NCI-H69 (cell line): ENCODE measurements around the gene GRB2.
"Not testable (repeated sequence)": the region's sequence is repeated elsewhere in the genome, so short reads cannot be mapped to it uniquely, and the experiment has no call there.

Source experiments
- DNase-seq: peaks from one replicate; lab custom pipeline; 2025; lab: John Stamatoyannopoulos, UW

GRB2 gene

GRCh38 chr17:75350706-75351105 is 54.8 kb downstream of the GRB2 start:
- DNase-seq, result no peak

- peak; percentile 47 for DNase-seq
Observed at GRCh38 chr17:75350029-75350428, 55.4 kb downstream of the GRB2 start.

- DNase-seq, result no peak
Observed at GRCh38 chr17:75349589-75349988, 55.9 kb downstream of the GRB2 start.

GRCh38 chr17:75348386-75349012 is 57.0 kb downstream of the GRB2 start:
- no peak for DNase-seq

- peak; percentile 61 for DNase-seq
Observed at GRCh38 chr17:75346906-75347305, 58.6 kb downstream of the GRB2 start.

GRCh38 chr17:75346368-75346767 is 59.1 kb downstream of the GRB2 start:
- DNase-seq, result not testable (repeated sequence)

- peak; percentile 25 for DNase-seq
Observed at GRCh38 chr17:75345514-75346167, 59.8 kb downstream of the GRB2 start.

GRCh38 chr17:75344666-75345065 is 60.8 kb downstream of the GRB2 start:
- peak; percentile 85 for DNase-seq

- DNase-seq, result no peak
Observed at GRCh38 chr17:75342996-75343395, 62.5 kb downstream of the GRB2 start.

- DNase-seq, result no peak
Observed at GRCh38 chr17:75341784-75342486, 63.5 kb downstream of the GRB2 start.

GRCh38 chr17:75340631-75341030 is 64.8 kb downstream of the GRB2 start:
- DNase-seq, result peak; percentile 57

- no peak for DNase-seq
Observed at GRCh38 chr17:75339971-75340370, 65.5 kb downstream of the GRB2 start.

- no peak for DNase-seq
Observed at GRCh38 chr17:75338335-75338734, 67.1 kb downstream of the GRB2 start.

- no peak for DNase-seq
Observed at GRCh38 chr17:75335315-75335714, 70.2 kb downstream of the GRB2 start.

- no peak for DNase-seq
Observed at GRCh38 chr17:75334723-75335122, 70.8 kb downstream of the GRB2 start.

GRCh38 chr17:75331671-75332070 is 73.8 kb downstream of the GRB2 start:
- DNase-seq, result no peak

- DNase-seq, result no peak
Observed at GRCh38 chr17:75327757-75328156, 77.7 kb downstream of the GRB2 start.

GRCh38 chr17:75326226-75326848 is 79.1 kb downstream of the GRB2 start:
- no peak for DNase-seq

- DNase-seq, result no peak
Observed at GRCh38 chr17:75325827-75326225, 79.7 kb downstream of the GRB2 start.

- no peak for DNase-seq
Observed at GRCh38 chr17:75325348-75325747, 80.1 kb downstream of the GRB2 start.

- no peak for DNase-seq
Observed at GRCh38 chr17:75321506-75321905, 84.0 kb downstream of the GRB2 start.

- DNase-seq, result no peak
Observed at GRCh38 chr17:75319904-75320691, 85.4 kb downstream of the GRB2 start.
